IMR-90 (cell line): ENCODE data around the gene RYR1.
"Not testable (repeated sequence)": the region's sequence is repeated elsewhere in the genome, so short reads cannot be mapped to it uniquely, and the experiment has no call there.

Source experiments
- CTCF ChIP-seq: conservative IDR thresholded peaks from 2 replicates; pipeline ENCODE4 v1.5.1; 2012; ENCODE audit warnings: mild to moderate bottlenecking, low read depth, low read length, improper control_type of control experiment
- ELK1 ChIP-seq: fragments of 150-350 bp; IDR thresholded peaks from 2 replicates; pipeline ENCODE4 v1.6.1; 2016; ENCODE audit warnings: low read depth, mild to moderate bottlenecking, low read length, moderate library complexity, borderline replicate concordance
- FOS ChIP-seq: fragments of 150-350 bp; IDR thresholded peaks from 2 replicates; pipeline ENCODE4 v1.6.1; 2016; ENCODE audit warnings: low read depth, low read length
- MAFK ChIP-seq: IDR thresholded peaks from 2 replicates; pipeline ENCODE4 v1.6.1; 2012; ENCODE audit warnings: low read depth, low read length, improper control_type of control experiment
- MXI1 ChIP-seq: IDR thresholded peaks from 2 replicates; pipeline ENCODE4 v1.6.1; 2012; ENCODE audit warnings: low read depth, mild to moderate bottlenecking, low read length, moderate library complexity, borderline replicate concordance
- POLR2A ChIP-seq: IDR thresholded peaks from 2 replicates; pipeline ENCODE4 v1.6.1; 2012; ENCODE audit warnings: mild to moderate bottlenecking, low read depth, low read length
- RAD21 ChIP-seq: IDR thresholded peaks from 2 replicates; pipeline ENCODE4 v1.6.1; 2012; ENCODE audit warnings: low read length, improper control_type of control experiment
- RFX5 ChIP-seq: IDR thresholded peaks from 2 replicates; pipeline ENCODE4 v1.8.0; 2012; ENCODE audit warnings: low read depth, mild to moderate bottlenecking, low read length, moderate library complexity
- USF2 ChIP-seq: fragments of 150-350 bp; IDR thresholded peaks from 2 replicates; pipeline ENCODE4 v1.6.1; 2017; ENCODE audit warnings: mild to moderate bottlenecking, antibody characterized with exemption, low read length, low read depth

GRCh38 chr19:38495375-38495774 lies 61.9 kb downstream of the RYR1 start:
- not testable (repeated sequence) for TF ChIP-seq POLR2A, ELK1, CTCF, FOS, USF2, MXI1, RFX5, MAFK, RAD21
